G401.6 (cell line): ENCODE measurements around the gene EFCAB6.
"Not testable (repeated sequence)": the region's sequence is repeated elsewhere in the genome, so short reads cannot be mapped to it uniquely, and the experiment has no call there.

Source experiments
- FAIRE-seq: peaks from 2 replicates; lab custom pipeline; 2012; peaks lifted over from hg19 to GRCh38; lab: Jason Lieb, UNC

Gene EFCAB6

DNA sequence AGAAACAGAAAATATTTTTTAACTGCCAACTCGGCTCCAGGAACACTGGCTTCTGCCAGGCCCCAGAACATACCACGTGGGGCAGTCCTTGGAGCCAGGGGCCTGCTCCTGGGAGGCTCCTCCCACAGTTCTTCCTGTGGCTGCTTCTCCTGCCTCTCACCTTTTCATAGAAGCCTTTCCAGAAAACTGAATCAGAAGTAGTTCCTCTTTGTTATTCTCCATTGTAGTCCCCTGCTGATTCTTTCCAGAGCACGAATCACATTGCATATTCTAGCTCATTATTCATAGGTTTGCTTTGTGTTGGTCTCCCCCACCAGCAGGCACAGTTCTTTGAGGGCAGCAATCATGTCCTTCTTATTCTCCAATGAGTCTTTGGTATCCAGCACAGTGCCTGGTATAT lies 106.0 kb downstream of the EFCAB6 start:
- no peak for FAIRE-seq

DNA sequence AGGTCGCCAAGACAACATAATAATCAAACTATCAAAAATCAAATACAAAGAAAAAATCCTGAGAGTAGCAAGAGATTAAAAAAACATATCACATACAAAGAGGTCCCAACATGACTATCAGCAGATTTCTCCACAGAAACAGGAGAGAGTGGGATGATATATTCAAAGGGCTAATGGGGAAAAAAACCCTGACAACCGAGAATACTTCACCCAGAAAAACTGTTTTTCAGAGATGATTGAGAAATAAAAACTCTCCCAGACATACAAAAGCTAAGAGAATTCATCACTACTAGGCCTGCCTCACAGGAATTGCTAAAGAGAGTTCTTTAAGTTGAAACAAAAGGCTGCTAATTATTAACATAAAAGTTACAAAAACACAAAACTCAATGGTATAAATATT lies 108.1 kb downstream of the EFCAB6 start:
- FAIRE-seq: no peak

DNA sequence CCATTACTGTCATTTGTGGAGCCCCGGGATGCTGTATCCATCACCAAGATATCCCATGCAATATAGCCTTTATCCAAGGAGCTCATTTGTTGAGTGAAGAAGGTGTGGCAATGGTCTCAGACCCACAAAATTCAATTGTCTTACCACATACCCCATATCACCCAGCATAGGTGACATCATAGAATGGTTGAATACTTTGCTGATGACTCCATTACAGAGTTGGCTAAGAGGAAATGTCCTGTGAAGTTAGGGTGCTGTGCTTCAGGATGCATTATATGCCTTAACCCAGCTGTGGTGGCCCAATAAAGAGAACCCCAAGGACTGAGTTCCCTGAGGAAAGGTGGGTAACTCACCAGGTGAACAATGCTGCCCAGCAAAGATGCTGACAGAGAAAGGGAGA lies 113.7 kb downstream of the EFCAB6 start:
- no peak for FAIRE-seq

DNA sequence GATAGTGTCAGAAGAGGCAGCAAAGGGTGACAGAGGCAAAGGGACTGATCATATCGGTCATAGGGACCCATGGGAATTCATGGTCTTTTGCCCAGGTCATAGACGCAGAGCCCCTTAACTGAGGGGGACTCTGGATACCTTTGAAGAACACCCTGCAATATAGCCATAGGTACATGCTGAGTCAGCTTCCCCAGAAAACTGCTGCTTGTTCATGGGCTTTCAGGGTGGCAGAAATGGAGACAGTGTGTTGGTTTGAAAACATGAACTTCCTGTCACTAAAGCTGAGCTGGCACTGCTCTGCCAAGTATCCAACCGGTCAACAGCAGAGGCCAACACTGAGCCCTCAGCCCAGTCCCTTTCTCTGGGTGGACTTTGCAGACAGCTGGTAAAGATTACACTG lies 114.2 kb downstream of the EFCAB6 start:
- FAIRE-seq: no peak

DNA sequence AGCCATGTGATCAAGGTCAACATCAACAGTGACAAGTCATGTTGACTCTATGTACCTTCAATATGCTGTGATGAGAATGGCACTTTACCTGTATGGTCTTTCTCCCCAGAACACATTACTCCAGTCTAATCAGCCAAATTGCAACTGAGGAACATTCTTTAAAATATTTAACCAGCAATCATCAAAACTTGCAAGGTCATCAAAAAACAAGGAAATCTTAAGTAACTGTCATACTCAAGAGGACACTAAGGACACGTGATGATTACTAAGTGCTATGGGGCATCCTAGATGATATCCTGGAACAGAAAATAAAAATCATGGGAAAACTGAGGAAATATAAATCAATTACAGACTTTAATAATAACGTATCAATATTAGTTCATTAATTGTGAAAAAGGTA lies 118.9 kb downstream of the EFCAB6 start:
- no peak for FAIRE-seq

DNA sequence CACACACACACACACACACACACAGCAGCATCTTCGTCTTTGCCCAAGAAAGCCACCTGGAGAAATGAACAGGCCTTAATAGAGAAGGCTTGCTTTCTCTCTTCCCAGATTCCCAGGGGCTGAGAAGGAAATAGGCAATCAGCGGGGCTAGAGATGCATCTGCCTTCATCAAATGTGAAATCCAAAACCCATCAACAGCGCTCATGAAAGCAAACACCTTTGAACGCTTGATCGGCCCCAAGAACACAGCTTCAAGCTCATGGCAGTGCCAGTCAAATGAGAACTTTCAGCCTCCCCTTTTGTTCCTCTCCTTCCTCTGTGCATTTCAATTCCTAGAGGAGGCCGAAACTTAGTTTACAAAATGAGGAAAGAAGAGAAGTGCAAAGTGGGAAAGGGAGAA lies 122.7 kb downstream of the EFCAB6 start:
- no peak for FAIRE-seq

DNA sequence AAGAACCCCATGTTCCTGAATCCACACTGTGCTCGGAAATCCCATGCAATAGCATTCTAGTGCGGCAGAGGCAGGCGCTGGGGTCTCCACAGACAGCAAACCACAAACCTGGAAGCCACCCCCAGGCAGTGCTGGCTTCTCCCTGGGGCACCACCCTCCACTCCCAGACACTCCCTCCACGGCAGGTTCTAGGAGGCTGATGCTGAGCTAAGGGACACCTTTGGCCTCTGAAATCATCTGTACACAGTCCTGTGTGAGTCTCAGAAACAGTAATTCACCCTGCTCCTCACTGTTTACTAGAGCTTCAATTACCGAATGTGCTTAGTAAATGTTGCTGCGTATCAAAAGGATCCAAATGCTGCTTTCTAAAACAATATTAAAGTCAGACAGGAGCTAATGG lies 129.3 kb downstream of the EFCAB6 start:
- no peak for FAIRE-seq

DNA sequence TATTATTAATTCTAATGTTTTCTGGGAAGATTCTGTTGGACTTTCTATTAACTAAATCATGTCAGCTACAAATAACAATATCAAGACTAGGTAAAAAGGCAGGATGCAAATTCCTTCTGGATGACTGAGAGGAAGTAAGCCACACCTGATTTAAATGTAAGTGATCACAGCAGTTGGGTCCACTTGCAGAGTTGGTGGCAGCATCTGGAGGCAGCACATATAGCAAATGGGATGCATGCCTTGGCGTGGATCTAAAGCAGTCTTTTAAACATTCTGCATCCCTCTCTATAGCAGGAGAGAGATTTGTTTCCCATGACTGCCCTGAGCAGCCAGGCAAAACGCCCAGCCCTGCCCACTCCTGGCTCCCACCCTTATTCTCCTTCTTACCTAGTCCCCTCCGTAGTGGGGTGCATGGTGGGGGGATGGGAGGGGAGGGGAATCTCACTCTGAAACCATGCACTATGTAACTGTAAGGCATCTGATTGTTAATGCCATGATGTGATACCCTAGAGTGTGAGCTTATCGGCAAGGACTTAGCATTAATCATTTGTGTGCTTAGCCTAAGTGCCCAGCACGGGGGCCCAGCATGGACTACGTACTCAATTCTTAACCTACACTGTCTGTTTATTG lies 130.3 kb downstream of the EFCAB6 start:
- no peak for FAIRE-seq

DNA sequence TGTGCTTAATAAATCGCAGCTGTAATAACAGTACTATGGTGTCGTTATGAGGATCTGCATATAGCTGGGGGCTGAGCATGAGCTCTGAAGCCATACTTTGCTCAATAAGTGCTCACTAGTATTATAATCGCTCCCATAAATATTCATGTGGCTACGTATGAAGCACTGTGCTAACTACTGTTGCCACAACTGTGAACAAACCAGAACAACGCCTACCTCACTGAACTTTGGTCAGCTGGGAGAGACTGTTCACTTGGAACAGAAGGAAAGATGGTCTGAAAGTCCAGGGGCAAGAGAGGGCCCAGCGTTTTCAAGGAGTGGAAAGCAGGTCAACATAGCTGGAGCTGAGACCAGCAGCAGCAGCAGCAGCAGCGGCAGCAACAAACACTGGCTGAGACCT lies 141.6 kb downstream of the EFCAB6 start:
- FAIRE-seq: no peak

DNA sequence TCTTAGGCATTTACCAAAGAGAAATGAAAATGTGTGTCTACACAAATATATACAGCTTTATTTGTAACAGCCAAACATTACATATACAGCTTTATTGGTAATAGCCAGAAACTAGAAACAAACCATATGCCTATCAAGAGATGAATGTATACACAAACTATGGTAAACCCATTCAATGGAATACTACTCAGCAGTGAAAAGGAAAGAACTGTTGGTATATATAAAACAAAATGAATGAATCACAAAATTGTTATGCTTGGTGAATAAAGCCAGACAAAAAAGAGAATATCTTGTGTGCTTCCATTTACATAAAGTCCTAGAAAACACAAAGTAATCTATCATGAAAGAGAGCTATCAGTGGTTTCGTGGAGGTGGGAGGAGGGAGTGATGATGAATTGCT lies 142.9 kb downstream of the EFCAB6 start:
- FAIRE-seq: no peak

DNA sequence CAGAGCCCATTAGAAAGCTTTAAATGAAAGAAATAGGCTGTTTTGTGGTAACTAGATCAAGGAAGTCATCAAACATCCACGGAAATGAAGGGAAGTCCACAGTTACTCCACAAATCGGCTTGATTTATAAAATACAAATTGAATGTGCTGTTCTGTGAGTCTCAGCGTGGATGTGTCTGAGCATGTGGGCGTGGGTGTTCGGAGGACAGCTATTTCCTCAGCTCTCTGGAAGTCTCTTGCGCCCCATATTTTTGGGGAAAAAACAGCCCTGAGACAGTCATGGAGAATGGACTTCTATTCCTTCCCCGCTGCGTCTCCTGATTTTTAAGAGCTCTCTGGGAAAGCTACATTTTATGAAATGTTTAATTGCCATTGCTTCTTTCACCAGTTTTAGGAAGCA lies 144.4 kb downstream of the EFCAB6 start:
- no peak for FAIRE-seq

DNA sequence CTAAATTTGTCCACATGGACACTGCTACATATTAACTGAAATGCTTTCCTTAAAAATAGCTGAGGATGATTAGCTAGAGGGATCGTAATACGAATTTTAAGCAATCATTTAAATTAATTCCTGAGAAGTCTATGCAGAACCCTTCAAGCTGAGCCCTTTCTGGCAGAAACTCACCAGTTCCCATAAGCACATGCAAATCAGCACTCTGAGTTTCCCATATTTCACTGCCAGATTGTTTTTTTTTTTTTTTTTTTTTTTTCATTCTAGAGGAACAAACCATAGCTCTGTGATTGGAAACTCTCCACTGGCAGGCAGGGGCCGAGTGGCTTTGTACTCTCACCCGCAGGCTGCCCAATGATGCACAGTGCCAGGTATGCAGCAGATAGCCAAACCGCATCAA lies 145.6 kb downstream of the EFCAB6 start:
- FAIRE-seq: no peak

DNA sequence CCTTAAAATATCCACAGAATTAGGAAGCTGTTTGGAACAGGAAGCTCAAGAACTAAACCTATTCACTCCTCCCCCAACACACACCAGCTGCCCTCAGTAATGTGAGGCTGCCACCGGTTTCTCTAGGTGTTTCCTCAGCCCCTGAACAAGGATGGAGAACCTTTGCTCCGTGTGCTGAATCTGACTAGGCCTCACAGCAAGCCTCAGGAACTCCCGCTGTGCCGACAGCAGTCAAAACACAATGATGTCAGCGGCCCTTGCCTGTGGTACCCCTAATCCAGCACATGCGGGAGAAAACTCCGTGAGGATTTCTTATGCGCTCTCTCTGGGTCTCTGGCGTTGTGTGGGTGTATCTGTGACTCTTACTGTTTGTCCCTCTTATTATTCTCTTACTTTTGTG lies 153.3 kb downstream of the EFCAB6 start:
- no peak for FAIRE-seq

DNA sequence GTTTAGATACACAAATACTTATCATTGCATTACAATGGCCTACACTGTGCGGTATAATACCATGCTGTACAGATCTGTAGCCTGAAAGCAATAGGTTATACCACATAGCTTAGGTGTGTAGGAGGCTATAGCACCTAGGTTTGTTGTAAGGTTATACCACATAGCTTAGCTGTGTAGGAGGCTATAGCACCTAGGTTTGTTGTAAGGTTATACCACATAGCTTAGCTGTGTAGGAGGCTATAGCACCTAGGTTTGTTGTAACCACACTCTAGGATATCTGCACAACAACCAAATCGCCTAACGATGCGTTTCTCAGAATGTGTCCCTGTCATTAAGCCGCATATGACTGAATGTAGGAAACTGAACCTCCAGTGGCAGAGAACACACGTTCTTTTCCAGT lies 155.5 kb downstream of the EFCAB6 start:
- not testable (repeated sequence) for FAIRE-seq

DNA sequence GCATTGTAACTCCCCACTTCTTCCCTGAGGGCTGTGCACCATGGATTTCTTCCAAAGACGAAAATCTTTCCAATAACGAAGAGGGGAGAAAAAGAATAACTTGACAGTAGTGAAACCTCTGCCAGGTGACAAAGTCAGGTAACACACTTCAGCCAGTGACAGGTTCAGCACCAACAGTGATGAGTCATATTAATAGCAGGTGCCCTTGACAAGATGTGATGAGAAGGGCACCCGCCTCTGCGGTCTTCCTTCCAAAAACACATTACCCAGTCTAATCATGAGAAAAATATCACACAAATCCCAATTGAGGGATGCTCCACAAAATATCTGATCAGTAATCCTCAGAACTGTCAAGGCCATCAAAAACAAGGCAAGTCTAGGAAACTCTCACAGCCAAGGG lies 157.8 kb downstream of the EFCAB6 start:
- no peak for FAIRE-seq

DNA sequence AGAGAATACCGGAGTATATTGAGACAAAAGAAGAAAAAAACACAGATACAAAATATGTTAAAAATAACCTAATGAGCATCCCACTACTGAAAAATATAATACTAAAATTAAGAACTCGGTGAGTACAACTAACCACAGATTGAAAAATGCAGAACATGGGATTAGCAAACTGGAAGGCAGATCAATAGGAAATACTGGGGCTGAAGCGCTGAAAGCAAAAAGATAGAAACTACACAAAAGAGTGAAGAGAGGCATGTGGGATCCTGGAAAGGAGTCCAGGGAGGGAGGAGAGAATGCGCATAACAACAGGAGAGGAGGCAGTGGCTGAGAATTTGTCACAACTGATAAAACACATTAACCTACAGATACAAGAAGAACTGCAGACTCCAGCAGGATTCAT lies 159.3 kb downstream of the EFCAB6 start:
- FAIRE-seq: no peak

DNA sequence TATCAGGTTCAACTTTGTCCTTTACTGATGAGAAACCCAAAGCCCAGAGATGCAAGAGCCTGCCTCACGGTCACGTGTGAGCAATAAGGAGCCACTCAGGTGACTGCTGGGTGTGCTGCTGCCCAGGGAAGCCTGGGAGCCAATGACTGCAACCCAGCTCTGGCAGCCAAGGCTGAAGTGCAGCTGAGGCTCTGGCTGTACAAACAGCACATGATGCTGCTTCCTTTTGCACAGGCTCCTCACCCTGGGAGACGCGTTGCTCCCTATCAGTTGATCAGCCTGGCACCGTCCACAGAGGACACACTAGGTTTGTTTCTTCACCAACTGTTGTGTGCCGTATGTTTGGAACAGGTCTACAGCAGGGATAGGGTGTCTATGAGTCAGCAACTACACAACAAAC lies 168.7 kb downstream of the EFCAB6 start:
- FAIRE-seq: no peak

DNA sequence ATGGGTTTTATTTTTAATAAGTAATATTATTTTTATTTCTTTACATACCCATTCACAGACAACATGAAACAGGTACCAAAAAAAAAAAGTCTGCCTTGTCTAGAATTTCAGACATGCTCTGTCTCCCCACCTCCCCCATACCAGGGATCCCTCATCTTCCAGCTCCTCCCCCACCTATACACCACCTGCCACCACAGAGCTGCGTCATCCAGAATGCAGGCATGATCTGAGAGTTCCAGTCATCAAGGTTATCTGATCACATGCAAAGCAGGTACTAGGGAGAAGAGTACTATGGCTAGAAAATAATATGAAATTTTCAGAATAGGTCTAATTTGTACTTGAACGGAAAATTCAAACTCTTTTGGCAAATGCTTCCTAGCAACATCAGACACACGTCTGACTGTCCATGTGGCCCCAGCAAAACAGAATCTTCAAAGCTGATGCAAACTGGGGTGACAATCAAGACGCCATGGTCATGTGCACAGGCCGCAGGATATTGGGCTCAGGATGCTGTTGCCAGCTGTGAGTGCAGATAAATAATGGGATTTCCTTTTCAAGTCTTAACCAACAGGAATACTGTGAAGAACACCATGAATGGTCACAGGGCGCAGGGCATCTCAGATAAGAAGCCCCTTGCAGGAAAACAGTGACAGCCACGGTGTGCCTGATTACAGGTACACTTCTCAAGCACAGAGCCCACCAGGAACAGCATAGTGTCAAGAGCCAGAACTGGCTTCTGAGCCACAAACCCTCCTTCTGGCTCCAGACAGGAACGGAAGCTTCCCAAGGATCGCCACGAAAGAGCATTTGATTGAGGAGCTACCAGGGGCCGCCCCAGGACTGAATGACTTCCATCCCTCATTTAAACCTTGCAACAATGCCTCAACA lies 169.5 kb downstream of the EFCAB6 start:
- no peak for FAIRE-seq

DNA sequence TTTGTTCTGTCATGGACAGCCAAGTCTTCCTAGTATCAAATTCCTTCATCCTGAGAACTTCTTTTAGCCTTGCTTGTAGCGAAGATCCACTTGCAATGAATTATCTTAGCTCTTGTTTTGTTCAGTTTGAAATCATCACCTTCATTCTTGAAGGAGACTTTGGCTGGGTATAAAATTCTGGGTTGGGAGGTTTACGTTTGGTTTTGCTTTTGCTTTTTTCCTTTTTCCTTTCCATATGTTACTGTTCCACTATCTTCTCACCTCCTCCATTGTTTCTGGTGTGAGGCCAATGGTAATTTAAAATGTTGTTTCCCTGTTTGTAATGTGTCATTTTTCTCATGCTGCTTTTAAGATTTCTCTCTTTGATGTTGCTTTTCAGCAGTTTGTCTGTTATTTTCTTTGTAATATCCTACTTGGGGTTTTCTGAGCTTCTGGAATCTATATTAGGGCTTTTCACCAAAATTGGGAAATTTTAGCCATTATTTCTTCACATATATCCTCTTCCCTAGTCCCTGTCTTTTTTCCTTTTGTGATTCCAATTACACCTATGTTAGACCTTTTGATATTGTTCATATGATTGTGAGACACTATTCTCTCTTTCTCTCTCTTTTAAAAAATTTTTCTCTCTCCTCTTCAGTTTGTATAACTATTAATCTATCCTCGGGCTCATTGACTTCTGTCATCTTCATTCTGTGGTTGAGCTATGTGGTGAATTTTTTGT lies 172.7 kb downstream of the EFCAB6 start:
- no peak for FAIRE-seq

DNA sequence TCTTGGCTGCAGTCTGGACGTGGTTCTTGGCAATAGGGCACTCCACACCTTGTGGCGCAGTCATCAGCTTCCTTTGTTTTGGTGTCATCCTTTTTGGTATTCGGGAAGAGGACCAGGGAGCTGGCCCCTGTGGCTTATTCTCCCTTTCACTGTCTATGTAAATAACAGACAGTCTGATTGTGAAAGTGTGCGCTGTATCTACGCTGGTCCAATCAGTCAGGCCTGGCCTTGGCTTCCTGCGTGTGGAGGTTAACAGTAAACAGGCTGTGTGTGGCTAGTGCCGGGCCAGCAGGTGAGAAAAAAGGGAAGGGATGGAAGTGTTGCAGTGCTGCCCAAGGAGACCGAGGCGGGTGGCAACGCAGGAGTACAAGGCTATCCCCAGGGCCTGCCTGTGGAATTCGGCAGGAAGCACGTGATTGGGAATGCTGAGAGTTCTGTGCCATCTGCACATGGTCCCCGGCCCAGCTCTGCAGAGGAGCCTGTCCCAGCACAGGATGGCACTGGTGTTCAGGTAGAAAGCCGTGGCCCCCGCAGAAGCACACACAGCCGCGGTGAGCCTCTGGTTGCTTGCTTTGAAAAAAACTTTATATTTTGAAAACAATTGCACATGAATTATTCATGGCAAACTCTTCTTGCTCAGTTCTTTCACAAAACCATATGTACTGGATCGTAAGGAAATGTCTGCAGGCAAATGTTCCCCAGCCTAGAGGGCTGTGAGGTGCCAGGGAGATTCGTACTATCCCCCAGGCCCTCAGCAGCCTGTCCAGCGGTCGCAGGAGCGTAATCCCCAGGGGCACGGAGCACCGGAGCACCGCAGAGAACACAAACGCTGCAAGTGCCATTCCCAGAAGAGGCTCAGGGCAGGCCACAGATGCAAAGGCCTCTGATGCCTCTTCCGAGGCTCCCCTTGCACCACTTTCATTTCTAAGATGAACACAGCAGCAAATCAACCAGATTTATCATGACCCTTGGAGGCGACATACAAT lies 174.5 kb downstream of the EFCAB6 start:
- no peak for FAIRE-seq

DNA sequence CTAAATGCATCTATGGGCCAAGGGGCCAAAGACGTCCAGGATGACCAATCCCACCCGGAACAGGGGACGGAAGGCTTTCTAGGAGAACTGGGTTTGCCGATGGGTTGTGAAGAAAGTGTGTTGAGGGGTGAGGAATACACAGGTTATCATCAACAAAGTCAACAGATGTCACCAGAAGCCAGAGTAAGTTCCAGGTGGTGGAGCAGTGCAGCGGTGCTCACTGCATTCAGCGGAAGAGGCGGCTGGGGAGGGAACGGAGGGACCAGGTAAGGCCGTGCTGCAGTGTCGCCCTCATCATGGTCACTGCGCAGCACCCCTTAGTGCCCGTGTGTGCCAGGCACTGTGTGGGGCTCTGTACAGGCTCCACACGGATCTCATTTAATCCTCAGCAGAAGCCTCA lies 176.0 kb downstream of the EFCAB6 start:
- FAIRE-seq: no peak

DNA sequence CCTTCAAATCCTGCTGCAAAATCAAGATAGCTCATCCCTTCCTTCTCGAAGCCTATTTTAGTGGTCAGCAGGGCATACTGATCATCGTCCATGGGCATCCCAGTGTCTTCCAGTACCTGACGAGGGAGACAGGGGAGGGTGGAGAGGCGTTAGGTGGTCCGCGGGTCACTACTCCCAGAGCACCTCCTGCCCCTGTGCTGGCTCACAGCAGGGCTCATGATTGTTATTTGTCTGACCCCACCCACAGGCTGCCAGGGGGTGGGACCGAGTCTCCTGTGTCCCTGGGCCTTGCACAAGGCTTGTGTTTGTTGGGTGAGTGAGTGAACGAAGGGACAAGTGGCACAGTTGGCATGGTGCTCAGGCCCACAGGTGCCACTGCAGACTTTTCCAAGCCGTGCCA lies 177.0 kb downstream of the EFCAB6 start:
- FAIRE-seq: no peak
